ENCODE results near the gene GABPB1. TPM values are rescaled to one million over a fixed set of nuclear protein-coding genes. Genes with fewer than 3 reads are reported as not detected.

GABPB1 gene
- total and polyA plus RNA-seq, 8 donors, result 2.9 to 9.7 (median 4.9) TPM

- no peak for TF ChIP-seq CTCF (IDR thresholded peaks at IDR 0.05)
- Histone ChIP-seq H3K4me3 (no peak overlapping the region), H3K9me3 (no peaks in the 10 kb centered on the region), H3K4me1 (no peaks in the 10 kb centered on the region), H3K36me3 (no peaks in the 10 kb centered on the region), H3K27ac (no peak overlapping the region), H3K27me3 (no peaks in the 10 kb centered on the region)
- WGBS, 2 donors, result 88 to 94% methylated on average over 3 of the region's 3 CpGs
- DNase-seq (no peak), FAIRE-seq (no peak), ATAC-seq (no peak)
- intact Hi-C loops (cut with DNase I), result no loop called here
Observed at GRCh38 chr15:50261981-50262380, 93.0 kb downstream of the GABPB1 start.

GRCh38 chr15:50260969-50261496 lies 94.0 kb downstream of the GABPB1 start:
- Histone ChIP-seq H3K27me3 (no peaks in the 10 kb centered on the region), H3K9me3 (no peaks in the 10 kb centered on the region), H3K27ac (no peak overlapping the region), H3K4me1 (no peaks in the 10 kb centered on the region), H3K4me3 (no peak overlapping the region), H3K36me3 (no peaks in the 10 kb centered on the region)
- FAIRE-seq (no peak), DNase-seq (no peak), ATAC-seq (no peak)
- intact Hi-C loops (cut with DNase I), result no loop called here
- TF ChIP-seq CTCF (IDR thresholded peaks at IDR 0.05), result no peak
- WGBS, 2 donors, result 50 to 54% methylated on average over 2 of the region's 2 CpGs

- intact Hi-C loops (cut with DNase I), result no loop called here
- FAIRE-seq (no peak), DNase-seq (no peak), ATAC-seq (no peak)
- Histone ChIP-seq H3K36me3 (no peaks in the 10 kb centered on the region), H3K27me3 (no peaks in the 10 kb centered on the region), H3K9me3 (no peaks in the 10 kb centered on the region), H3K4me3 (no peak overlapping the region), H3K27ac (no peak overlapping the region), H3K4me1 (no peaks in the 10 kb centered on the region)
- WGBS, 2 donors, result 77 to 81% methylated on average over 5 of the region's 5 CpGs
- no peak for TF ChIP-seq CTCF (IDR thresholded peaks at IDR 0.05)
Observed at GRCh38 chr15:50259276-50259675, 95.7 kb downstream of the GABPB1 start.

GRCh38 chr15:50257924-50258323 lies 97.1 kb downstream of the GABPB1 start:
- WGBS, 2 donors, result 68 to 72% methylated on average over 3 of the region's 3 CpGs
- H3K36me3 ChIP-seq, result no peaks in the 10 kb centered on the region
- intact Hi-C loops (cut with DNase I), result no loop called here
- ATAC-seq (peak in 1 of 4 donors; percentile 45), FAIRE-seq (no peak), DNase-seq (no peak)
- no peak overlapping the region for H3K27ac ChIP-seq
- no peak for TF ChIP-seq CTCF (IDR thresholded peaks at IDR 0.05)
- no peaks in the 10 kb centered on the region for H3K9me3 ChIP-seq
- no peak overlapping the region for H3K4me3 ChIP-seq
- no peaks in the 10 kb centered on the region for H3K27me3 ChIP-seq
- H3K4me1 ChIP-seq, result no peaks in the 10 kb centered on the region

GRCh38 chr15:50257332-50257731 lies 97.7 kb downstream of the GABPB1 start:
- H3K4me1 ChIP-seq, result no peaks in the 10 kb centered on the region
- TF ChIP-seq CTCF (IDR thresholded peaks at IDR 0.05), result no peak
- WGBS, 2 donors, result 70 to 74% methylated on average over 8 of the region's 8 CpGs
- DNase-seq (no peak), ATAC-seq (no peak), FAIRE-seq (no peak)
- no peaks in the 10 kb centered on the region for H3K36me3 ChIP-seq
- H3K27ac ChIP-seq, result no peak overlapping the region
- no peak overlapping the region for H3K4me3 ChIP-seq
- intact Hi-C loops (cut with DNase I), result no loop called here
- H3K27me3 ChIP-seq, result no peaks in the 10 kb centered on the region
- no peaks in the 10 kb centered on the region for H3K9me3 ChIP-seq

Data from pancreas (tissue), 10 donors.